Measurements from ENCODE around the gene IQSEC1. TPM values are rescaled to one million over a fixed set of nuclear protein-coding genes. Genes with fewer than 3 reads are reported as not detected.

The IQSEC1 gene
- total RNA-seq, 1 donor from 2014 or later, result 29.5 TPM

DNA sequence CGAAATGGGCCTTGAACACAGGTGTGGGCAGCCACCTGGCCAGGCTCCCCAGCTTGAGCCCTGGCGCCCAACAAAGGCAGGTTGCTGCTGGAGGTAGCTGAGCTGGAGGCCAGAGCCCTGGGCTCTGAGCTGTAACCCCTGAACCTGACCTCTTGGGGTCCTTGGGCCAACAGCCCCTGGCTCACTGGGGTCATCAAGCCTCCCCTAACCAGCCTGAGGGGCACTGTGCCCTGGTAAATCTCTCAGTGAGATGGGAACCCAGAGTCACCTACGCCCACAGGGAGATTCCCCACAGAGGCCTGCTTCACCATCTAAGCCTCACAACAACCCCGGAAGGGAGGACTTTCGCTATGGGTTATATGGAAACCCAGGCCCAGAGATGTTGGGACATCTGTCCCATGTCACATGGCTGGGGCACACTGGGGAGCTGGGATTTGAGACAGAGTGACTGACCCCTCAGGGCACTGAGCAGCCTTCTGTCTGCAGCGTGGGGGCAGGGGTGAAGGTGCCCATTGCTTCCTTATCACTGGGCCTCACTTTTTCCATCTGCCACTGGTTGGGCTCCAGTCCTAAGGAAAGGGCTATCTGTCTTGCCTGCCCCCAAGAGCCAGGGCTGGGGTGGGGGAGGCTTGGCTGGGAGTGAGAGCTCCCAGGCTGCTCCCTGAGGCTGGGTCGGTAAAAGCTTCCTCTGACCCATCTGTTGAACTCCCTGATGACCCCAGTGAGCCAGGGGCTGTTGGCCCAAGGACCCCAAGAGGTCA, 59.1 kb downstream of the IQSEC1 start:
- Histone ChIP-seq H3K27ac (ENCODE audit: low read depth, low read length) (no peak overlapping the region), H3K9me3 (ENCODE audit: insufficient read depth, low read depth, low read length) (no peaks in the 10 kb centered on the region), H3K4me3 (ENCODE audit: insufficient read depth, low read depth, low read length) (no peak overlapping the region), H3K9ac (ENCODE audit: low read length) (no peak overlapping the region), H3K4me2 (ENCODE audit: low read length) (no peak overlapping the region), H3K4me1 (ENCODE audit: insufficient read depth, low read length) (peaks cover 30% of the 10 kb centered on the region), H2AFZ (ENCODE audit: low read depth, low read length) (no peak overlapping the region), H3K27me3 (ENCODE audit: insufficient read depth, low read length) (no peaks in the 10 kb centered on the region), H3K79me2 (ENCODE audit: insufficient read depth, low read length) (no peaks in the 10 kb centered on the region), H4K20me1 (ENCODE audit: insufficient read depth, low read length) (peaks cover 31% of the 10 kb centered on the region), H3K36me3 (ENCODE audit: insufficient read depth, low read length) (no peaks in the 10 kb centered on the region)
- Mint-ChIP-seq H3K36me3 (ENCODE audit: low read depth, unreplicated experiment) (peaks cover 3% of the 10 kb centered on the region), H3K27me3 (ENCODE audit: low read depth, unreplicated experiment) (peaks cover 6% of the 10 kb centered on the region), H3K27ac (ENCODE audit: unreplicated experiment) (no peak overlapping the region), H3K4me3 (ENCODE audit: unreplicated experiment) (no peak overlapping the region), H3K9me3 (ENCODE audit: unreplicated experiment) (no peaks in the 10 kb centered on the region), H3K4me1 (ENCODE audit: low read depth, unreplicated experiment) (peaks cover 20% of the 10 kb centered on the region)
- FAIRE-seq (no peak), DNase-seq (ENCODE audit: low read depth) (no peak)
- TF ChIP-seq EZH2 (IDR thresholded peaks at IDR 0.05; ENCODE audit: insufficient read depth, low read length), result no peak
- TF ChIP-seq, protein P1, sequence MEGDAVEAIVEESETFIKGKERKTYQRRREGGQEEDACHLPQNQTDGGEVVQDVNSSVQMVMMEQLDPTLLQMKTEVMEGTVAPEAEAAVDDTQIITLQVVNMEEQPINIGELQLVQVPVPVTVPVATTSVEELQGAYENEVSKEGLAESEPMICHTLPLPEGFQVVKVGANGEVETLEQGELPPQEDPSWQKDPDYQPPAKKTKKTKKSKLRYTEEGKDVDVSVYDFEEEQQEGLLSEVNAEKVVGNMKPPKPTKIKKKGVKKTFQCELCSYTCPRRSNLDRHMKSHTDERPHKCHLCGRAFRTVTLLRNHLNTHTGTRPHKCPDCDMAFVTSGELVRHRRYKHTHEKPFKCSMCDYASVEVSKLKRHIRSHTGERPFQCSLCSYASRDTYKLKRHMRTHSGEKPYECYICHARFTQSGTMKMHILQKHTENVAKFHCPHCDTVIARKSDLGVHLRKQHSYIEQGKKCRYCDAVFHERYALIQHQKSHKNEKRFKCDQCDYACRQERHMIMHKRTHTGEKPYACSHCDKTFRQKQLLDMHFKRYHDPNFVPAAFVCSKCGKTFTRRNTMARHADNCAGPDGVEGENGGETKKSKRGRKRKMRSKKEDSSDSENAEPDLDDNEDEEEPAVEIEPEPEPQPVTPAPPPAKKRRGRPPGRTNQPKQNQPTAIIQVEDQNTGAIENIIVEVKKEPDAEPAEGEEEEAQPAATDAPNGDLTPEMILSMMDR (IDR thresholded peaks at IDR 0.05; ENCODE audit: insufficient read depth, low read depth, low read length), result no peak

- Histone ChIP-seq H3K9me3 (ENCODE audit: insufficient read depth, low read depth, low read length) (no peaks in the 10 kb centered on the region), H2AFZ (ENCODE audit: low read depth, low read length) (no peak overlapping the region), H4K20me1 (ENCODE audit: insufficient read depth, low read length) (peaks cover 35% of the 10 kb centered on the region), H3K4me2 (ENCODE audit: low read length) (no peak overlapping the region), H3K4me1 (ENCODE audit: insufficient read depth, low read length) (peaks cover 24% of the 10 kb centered on the region), H3K27me3 (ENCODE audit: insufficient read depth, low read length) (no peaks in the 10 kb centered on the region), H3K9ac (ENCODE audit: low read length) (no peak overlapping the region), H3K27ac (ENCODE audit: low read depth, low read length) (no peak overlapping the region), H3K36me3 (ENCODE audit: insufficient read depth, low read length) (no peaks in the 10 kb centered on the region), H3K4me3 (ENCODE audit: insufficient read depth, low read depth, low read length) (no peak overlapping the region), H3K79me2 (ENCODE audit: insufficient read depth, low read length) (no peaks in the 10 kb centered on the region)
- Mint-ChIP-seq H3K9me3 (ENCODE audit: unreplicated experiment) (no peaks in the 10 kb centered on the region), H3K4me1 (ENCODE audit: low read depth, unreplicated experiment) (peaks cover 19% of the 10 kb centered on the region), H3K4me3 (ENCODE audit: unreplicated experiment) (no peak overlapping the region), H3K27ac (ENCODE audit: unreplicated experiment) (no peak overlapping the region), H3K27me3 (ENCODE audit: low read depth, unreplicated experiment) (peaks cover 6% of the 10 kb centered on the region), H3K36me3 (ENCODE audit: low read depth, unreplicated experiment) (peaks cover 5% of the 10 kb centered on the region)
- FAIRE-seq (no peak), DNase-seq (ENCODE audit: low read depth) (no peak)
- no peak for TF ChIP-seq EZH2 (IDR thresholded peaks at IDR 0.05; ENCODE audit: insufficient read depth, low read length)
- TF ChIP-seq, protein P1 (IDR thresholded peaks at IDR 0.05; ENCODE audit: insufficient read depth, low read depth, low read length), result no peak
Observed at GRCh38 chr3:13013566-13013965, 59.7 kb downstream of the IQSEC1 start.

DNA sequence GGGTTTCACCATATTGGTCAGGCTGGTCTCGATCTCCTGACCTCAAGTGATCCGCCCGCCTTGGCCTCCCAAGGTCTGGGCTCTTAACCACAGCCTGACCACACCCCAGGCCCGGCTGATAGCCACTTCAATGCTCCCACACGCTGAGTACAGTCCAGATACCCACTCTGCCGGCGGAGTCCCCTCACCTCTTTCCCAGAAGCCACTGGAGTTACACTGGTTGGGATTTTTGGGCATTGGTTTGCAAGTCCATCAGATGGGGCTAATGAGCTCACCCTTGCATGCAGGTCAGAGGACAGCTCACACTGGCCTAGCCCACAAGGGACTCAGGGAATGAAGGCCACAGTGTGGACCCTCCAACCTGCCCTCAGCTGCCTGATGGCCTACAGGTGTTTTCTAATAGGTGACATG, 60.1 kb downstream of the IQSEC1 start:
- TF ChIP-seq, protein P1 (IDR thresholded peaks at IDR 0.05; ENCODE audit: insufficient read depth, low read depth, low read length), result no peak
- no peak for TF ChIP-seq EZH2 (IDR thresholded peaks at IDR 0.05; ENCODE audit: insufficient read depth, low read length)
- Histone ChIP-seq H3K36me3 (ENCODE audit: insufficient read depth, low read length) (no peaks in the 10 kb centered on the region), H3K27me3 (ENCODE audit: insufficient read depth, low read length) (no peaks in the 10 kb centered on the region), H3K4me2 (ENCODE audit: low read length) (no peak overlapping the region), H3K9me3 (ENCODE audit: insufficient read depth, low read depth, low read length) (no peaks in the 10 kb centered on the region), H3K4me3 (ENCODE audit: insufficient read depth, low read depth, low read length) (no peak overlapping the region), H4K20me1 (ENCODE audit: insufficient read depth, low read length) (peaks cover 36% of the 10 kb centered on the region), H2AFZ (ENCODE audit: low read depth, low read length) (no peak overlapping the region), H3K4me1 (ENCODE audit: insufficient read depth, low read length) (peaks cover 20% of the 10 kb centered on the region), H3K9ac (ENCODE audit: low read length) (no peak overlapping the region), H3K79me2 (ENCODE audit: insufficient read depth, low read length) (no peaks in the 10 kb centered on the region), H3K27ac (ENCODE audit: low read depth, low read length) (no peak overlapping the region)
- Mint-ChIP-seq H3K27me3 (ENCODE audit: low read depth, unreplicated experiment) (peaks cover 6% of the 10 kb centered on the region), H3K27ac (ENCODE audit: unreplicated experiment) (no peak overlapping the region), H3K4me3 (ENCODE audit: unreplicated experiment) (no peak overlapping the region), H3K4me1 (ENCODE audit: low read depth, unreplicated experiment) (peaks cover 24% of the 10 kb centered on the region), H3K36me3 (ENCODE audit: low read depth, unreplicated experiment) (peaks cover 9% of the 10 kb centered on the region), H3K9me3 (ENCODE audit: unreplicated experiment) (no peaks in the 10 kb centered on the region)
- no peak for DNase-seq (ENCODE audit: low read depth)
- FAIRE-seq, result no peak
